ENCODE measurements around the gene B3GALT6.

The B3GALT6 gene

GRCh38 chr1:1216770-1217620 lies 15.0 kb upstream of the B3GALT6 start:
- no peak for DNase-seq (ENCODE audit: low read depth)

DNA sequence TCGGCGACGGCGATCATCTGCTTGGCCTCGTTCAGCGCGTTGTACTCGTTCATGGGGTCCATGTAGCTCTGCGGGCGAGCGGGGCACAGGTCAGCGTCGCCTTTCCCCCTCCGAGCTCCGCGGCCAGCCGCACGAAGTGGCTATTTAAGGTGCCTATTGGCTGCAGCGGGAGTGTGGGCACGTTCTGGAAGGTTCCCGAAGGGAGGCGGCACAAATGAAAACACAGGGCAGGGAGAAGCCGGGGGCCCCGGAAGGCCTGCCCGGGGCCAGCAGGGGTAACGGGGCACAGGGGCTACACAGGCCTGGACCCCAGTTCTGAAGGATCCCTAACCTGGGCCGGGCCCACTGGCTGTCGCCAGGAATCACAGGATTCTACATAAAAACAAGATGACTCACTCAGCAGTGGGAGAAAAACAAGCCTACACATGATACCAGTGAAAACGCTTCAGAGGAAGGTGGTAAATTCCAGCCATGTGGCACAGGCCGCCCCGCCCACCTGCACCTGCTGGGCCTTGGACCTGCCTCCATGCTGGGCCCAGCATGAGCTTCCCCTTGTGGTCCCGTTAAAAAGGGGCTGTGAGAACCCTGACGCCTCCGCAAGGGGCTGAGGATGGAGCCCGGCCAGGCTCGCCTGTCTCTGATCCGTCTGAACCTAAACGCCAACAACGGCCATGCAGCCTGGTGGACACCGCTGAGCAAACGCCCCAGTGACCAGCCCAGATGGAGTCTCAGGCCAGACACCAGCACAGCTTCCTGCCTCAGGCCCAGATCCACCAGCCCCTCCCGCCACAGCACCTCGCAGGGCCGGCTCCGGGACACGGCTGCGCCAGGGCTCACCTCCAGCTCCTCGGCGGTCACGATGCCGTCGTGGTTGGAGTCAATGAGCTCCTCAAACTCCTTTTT lies 14.2 kb upstream of the B3GALT6 start:
- no peak for DNase-seq (ENCODE audit: low read depth)

GRCh38 chr1:1218524-1219200 lies 13.4 kb upstream of the B3GALT6 start:
- no peak for DNase-seq (ENCODE audit: low read depth)

DNA sequence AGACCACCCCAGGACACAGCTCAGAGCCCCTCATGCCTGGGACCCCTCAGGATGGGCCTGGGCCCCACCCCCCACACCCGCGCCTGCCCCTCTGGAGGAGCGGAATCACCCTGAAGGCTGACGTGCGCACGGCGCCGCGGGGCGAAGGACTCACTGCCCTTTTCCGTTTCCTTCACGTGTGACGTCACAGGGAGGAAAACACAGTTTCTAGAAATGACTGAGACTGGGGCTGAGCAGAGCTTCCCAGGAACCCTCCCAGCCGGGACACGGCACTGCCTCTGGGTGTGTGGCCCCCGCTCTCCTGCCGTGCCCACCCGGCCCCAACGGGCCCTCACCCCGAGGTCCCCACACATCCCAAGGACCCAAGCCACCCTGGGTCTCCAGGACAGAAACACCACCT lies 12.7 kb upstream of the B3GALT6 start:
- DNase-seq (ENCODE audit: low read depth): no peak

DNA sequence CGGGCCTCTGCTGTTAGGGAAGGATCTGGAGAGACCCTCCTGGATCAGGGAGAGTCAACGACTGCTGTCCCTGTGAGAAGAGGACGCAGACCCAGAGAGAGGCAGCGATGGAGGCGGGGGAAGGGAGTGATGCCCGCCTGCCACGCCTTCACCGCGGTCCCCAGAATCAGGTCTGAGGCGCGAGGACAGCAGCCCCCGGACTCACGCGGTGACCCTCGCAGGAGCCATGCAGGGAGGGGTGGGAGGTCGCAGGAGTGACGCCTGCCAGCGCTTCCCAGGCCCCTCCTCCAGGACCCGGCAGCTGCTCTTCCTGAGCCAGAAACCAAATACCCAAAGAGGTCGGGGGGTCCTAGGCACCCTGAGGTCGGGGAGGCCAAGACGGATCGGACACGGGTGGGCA lies 11.8 kb upstream of the B3GALT6 start:
- DNase-seq (ENCODE audit: low read depth): no peak

- DNase-seq (ENCODE audit: low read depth): no peak
Observed at GRCh38 chr1:1221887-1222574, 10.0 kb upstream of the B3GALT6 start.

- DNase-seq (ENCODE audit: low read depth): no peak
Observed at GRCh38 chr1:1222575-1223225, 9.3 kb upstream of the B3GALT6 start.

DNA sequence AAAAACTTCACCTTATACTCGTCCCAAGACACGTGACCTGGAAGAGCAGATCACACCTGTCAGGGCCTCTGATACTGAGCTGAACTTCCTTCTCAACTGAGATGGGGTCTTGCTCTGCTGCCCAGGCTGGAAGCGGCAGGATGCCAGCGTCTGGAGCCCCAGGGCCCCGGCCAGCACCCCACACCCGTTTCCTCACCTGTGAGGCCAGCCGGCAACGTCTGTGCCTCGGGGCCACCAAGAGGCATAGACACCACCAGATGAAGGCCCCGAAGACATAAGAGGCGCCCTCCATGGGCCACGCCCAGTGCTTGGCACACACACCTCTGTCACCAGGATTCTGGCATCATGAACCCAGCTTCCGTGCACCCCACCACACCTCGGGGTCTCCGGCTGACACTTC lies 8.7 kb upstream of the B3GALT6 start:
- DNase-seq (ENCODE audit: low read depth): no peak

GRCh38 chr1:1223891-1224290 lies 8.1 kb upstream of the B3GALT6 start:
- DNase-seq (ENCODE audit: low read depth): no peak

DNA sequence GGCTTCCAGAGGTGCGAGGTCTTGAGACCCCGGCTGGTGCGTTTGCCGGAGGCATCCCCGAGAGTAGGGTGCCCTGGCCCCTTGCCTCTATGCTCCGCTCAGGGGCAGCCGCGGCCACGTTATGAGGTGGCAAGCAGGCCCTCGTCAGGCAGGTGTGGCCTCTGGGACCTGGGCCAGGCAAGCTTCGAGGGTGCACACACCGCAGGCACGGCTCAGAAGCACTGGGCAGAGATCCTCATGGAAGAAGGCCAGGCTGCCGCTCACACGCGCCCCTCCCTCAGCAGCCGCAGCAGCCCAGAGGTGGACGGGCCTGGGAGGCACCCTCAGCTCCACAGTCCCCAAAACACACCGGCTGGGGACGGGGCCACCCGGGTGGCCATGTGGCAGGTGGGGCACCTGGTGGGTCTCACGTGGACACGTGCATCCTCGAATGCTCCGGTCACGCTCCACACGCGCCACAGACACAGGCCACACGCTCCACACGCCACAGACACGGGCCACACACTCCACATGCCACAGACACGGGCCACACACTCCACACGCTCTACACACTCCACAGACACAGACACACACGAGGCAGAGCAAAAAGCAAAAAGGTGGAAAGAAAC lies 6.7 kb upstream of the B3GALT6 start:
- no peak for DNase-seq (ENCODE audit: low read depth)

DNA sequence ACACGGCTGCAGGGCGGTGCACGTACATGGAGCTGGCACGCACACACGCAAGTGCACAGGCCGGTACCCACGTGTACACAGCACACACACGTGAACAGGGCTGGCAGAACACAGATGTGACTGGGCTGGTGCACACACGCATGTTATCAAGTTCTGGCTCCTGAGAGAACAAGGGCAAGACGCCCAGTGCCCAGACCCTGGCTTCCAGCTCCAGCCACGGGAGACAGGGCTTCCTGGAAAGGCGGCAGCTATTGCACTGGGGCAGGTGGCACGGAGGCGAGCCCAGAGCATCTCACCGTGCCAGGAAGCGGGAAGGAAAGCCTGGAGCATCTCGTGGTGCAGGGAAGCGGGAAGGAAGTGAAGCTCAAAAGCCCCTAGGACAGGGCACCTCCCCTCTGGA lies 6.1 kb upstream of the B3GALT6 start:
- no peak for DNase-seq (ENCODE audit: low read depth)

DNA sequence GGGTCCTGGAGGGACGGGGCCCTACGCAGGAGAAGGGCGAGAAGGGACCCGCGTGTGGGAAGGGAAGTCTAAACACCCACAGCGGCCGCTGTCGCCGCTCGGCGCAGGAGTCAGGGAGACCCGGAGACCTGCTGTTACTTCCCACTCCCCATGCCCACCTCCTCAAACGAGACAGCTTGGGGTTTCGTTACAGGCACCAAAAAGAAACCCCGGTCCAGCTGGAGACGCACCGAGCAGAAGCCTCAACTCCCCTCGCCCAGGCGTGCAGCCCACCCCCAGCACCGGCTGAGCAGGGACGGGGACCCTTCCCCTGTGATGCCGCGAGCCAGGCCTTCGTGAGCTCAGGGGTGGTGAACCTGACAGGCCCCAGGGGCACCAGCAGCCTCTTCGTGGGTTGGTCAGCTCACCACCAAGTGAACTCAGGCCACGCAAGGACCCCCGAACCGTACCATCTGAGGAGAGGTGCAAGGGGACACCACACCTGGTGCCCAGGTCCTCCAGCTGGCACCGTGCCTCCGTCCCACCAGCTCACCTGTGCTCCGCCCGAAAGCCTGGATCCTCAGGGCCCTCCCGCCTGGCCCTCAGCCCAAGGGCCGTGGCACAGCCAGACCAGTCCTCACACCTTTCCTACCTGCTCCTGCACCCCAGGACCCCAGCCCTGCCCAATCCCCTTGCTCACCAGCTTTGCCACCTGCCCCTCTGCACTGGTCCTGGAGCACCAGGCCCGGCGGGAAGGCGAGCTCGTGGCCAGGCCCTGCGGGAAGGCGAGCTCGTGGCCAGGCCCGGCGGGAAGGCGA lies 5.3 kb upstream of the B3GALT6 start:
- DNase-seq (ENCODE audit: low read depth): no peak

- DNase-seq (ENCODE audit: low read depth): no peak
Observed at GRCh38 chr1:1227386-1227785, 4.7 kb upstream of the B3GALT6 start.

GRCh38 chr1:1228187-1228586 lies 3.9 kb upstream of the B3GALT6 start:
- DNase-seq (ENCODE audit: low read depth): no peak

DNA sequence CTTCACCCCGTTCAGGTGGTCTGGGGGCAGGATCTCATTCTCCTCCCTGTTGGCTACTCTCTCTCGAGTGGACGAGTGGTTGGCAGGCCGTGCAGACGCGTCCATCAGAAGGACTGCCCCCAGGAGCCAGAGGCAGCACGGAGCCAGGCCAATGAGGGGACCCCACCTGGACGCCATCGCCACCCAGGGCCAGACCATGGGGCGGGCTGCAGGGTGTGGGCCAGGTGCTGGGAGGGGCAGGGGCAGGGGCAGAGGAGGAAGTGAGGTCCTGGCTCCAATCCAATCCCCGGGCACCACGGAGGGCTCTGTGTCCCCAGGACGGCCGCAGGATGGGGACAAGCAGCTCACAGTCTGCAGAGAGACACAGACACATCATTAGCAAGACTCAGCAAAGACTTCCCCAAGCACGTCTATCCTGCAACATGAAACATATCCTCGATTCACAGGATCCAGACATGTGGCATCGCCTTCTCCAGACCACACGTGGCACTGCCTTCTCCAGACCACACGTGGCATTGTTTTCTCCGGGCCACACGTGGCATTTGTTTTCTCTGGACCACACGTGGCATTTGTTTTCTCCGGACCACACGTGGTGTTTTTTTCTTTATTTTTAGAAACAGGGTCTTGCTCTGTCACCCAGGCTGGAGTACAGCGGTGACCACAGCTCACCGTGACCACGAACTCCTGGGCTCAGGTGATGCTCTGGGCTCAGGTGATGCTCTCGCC lies 3.3 kb upstream of the B3GALT6 start:
- no peak for DNase-seq (ENCODE audit: low read depth)

DNA sequence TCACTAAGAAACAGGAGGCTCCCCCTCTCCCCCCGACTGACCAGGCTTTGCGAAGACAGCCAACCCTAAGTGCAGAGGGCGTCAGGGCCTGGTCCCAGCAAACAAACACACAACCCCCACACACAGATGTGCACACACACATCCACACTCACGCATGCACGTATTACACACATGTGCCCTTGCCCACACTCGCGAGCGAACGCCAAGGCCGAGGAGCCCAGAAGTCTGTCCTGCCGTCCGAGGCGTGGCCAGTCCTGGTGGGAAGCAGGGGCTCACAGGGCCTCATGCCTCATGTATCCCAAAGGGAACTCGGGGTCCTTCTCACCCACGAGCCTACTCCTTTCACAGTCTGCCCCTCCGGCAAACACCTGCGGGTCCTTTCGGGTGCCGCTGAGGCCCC lies 2.3 kb upstream of the B3GALT6 start:
- DNase-seq (ENCODE audit: low read depth): no peak

DNA sequence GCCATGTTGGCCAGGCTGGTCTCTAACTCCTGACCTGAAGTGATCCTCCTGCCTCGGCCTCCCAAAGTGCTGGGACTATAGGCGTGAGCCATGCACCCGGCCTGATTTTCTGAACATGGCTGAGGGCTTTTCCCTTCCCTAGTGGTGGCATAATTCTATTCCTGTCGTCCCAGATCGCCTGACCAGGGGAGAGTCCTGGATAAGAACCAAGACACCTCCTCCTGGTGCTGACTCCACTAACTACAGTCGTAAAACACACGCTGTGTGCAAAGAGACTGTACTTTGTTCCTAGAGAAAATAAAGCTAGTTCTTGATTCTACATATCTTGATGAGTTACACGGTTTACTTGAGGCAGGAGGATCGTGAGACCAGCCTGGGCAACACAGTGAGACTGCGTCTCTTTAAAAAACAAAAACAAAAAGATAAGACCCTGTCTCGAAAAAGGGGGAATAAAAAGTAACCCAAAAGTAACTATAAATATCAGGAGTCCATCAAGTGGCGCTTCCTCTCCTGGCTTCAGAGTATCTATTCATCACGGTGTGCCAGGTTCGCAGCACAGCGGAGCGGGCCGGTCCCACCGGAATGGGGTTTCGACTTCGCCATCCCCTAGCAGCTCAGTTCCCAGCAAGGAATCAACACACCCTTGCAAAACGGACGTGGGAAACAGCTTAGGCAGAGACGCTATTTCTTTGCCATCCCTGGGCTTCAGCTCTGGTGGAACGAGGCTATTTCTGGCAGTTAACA lies 1.2 kb upstream of the B3GALT6 start:
- DNase-seq (ENCODE audit: low read depth): no peak

- DNase-seq (ENCODE audit: low read depth): peak; percentile 91
Observed at GRCh38 chr1:1231400-1232207, 433 bp upstream of the B3GALT6 start, which contains the start of gene SDF4. Gene SDF4 (minus strand): TSS chr1:1232001. CDS start chr1:1228772, 3,229 bp downstream.
